Islet precursor cell (in vitro differentiated cells): ENCODE data around the gene PNPLA3.
"Not testable (repeated sequence)": the region's sequence is repeated elsewhere in the genome, so short reads cannot be mapped to it uniquely, and the experiment has no call there.

ENCODE experiments used
- DNase-seq: peaks from one replicate; pipeline ENCODE4 v3.0.0-alpha.2; 2018

PNPLA3 gene

DNA sequence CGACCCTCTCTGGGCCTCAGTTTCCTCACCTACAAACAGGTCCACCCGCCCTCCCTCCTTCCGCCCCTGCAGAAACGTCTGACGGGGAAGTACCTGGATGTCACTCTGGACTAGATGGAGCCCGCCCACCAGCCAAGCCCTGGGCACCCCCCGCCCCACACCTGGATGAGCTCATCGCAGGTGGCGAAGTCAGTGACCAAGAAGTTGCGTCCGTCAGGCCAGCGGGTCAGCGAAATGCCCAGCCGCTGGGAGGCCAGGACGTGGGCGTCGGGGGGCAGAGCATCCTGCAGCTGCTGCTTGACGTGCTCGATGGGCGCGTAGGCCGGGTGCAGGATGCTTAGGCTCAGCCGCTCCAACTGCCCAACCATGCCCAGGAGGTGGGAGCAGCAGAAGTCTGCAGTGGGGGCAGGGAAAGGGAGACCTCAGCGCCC, 32.7 kb upstream of the PNPLA3 start:
- DNase-seq: no peak

GRCh38 chr22:43891360-43892182, 32.0 kb upstream of the PNPLA3 start, which contains the start of gene PNPLA5:
PNPLA5 (minus strand) TSS chr22:43892013; CDS start chr22:43891880, 133 bp downstream.
- DNase-seq: no peak

- DNase-seq: no peak
Measured at GRCh38 chr22:43892183-43892894, 31.3 kb upstream of the PNPLA3 start.

DNA sequence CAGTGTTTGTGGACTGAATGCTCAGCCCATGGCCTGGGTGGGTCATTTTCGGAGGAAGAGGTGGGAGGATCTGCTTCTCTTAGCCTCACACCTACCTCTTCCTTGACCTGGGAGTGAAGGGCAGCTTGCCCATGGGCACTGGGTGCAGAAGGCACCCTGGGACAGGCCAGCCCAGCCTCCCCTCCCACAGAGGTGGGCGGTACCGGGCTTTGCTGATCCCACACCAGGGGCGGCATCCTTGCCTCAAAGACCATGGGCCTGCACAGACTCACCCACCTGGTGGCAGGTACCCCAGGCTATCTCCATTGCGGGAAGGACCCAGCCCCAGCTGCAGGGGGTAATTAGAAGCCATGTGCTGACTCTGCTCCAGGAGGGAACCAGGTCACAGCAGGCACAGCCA, 30.3 kb upstream of the PNPLA3 start:
- no peak for DNase-seq

- DNase-seq: no peak
Measured at GRCh38 chr22:43894122-43894521, 29.5 kb upstream of the PNPLA3 start.

DNA sequence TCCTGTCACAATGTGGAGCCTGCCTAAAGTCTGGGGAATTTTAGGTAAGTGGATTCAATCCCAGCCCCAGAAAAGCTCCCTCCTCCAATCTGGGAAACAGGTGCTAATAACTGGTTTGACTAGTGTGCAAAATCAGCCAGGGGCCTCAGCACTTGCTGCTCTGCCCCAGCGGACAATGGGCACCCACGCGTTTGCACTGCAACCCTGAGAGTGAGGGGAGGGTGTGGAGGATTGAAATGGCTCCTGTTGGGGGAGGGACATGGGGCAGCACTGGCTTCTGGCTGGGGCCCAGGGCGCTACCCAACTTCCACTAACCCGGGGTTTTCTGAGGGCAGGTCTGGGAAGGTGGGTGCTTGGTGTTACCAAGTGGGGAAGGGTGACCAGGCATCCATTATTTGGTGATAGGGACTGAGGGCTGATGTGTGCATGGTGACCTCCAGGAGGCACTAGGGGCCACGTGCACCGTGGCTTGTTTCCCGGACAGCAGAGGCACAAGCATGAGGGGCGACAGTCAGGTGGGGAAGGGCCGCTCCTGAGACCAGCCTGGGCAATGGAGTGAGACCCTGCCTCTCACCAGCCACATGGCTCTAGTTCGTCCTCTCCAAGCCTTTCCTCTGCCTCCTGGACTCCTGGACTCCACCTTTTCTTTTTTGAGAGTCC, 27.5 kb upstream of the PNPLA3 start:
- no peak for DNase-seq

DNA sequence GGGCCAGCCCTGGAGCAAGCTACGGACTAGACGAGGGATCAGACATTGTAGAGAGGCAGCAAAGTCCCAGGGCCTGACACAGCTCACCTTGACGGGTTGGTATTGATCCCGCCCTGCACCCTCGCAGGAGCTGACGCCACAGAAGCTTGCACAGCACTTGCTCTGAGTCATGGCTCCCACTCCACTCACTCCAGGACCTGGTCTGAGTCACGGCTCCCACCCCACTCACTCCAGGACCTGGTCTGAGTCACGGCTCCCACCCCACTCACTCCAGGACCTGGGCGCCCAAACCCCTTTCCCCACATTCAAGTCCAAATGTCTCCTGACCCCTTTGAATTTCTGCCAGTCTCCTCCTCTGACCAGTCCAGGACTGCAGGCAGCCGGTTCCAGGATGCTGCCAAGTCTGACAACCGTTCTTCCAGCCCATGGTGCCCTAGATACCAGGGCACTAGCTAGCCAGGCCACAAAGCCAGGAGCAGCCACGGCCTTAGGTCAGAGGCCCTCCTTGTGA, 25.8 kb upstream of the PNPLA3 start:
- peak; percentile 78 for DNase-seq

DNA sequence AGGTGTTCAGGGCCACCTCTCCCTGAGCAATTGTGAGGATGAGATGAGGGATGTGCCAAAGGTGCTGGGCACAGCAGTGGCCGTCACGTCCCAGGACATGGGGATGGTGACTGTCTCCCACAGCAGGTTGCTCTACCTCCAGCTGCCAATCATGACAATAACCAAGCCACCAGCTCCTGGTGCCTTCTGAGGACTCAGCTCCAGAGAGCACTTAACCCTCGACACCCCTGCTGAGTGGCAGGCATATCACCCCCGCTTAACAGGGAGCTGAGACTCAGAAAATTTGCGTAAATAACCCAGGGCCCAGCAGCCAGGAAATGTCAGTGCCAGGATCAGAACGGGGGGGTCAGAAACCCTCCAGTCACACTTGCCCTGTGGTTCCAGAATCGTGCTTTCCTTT, 23.4 kb upstream of the PNPLA3 start:
- no peak for DNase-seq

GRCh38 chr22:43901976-43902643, 21.5 kb upstream of the PNPLA3 start:
- peak; percentile 80 for DNase-seq

DNA sequence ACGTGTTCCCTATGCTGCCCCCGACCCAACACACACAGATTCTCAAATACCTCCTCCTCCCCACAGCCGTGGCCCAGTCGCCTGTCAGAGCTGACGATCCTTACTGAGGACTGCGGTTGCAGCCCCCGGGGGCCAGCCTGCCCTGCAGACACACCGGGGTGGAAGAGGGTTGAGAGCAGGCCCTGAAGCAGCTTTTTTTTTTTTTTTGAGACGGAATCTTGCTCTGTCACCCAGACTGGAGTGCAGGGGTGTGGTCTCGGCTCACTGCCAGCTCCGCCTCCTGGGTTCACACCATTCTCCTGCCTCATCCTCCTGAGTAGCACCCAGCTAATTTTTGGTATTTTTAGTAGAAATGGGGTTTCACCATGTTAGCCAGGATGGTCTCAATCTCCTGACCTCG, 20.6 kb upstream of the PNPLA3 start:
- not testable (repeated sequence) for DNase-seq

DNA sequence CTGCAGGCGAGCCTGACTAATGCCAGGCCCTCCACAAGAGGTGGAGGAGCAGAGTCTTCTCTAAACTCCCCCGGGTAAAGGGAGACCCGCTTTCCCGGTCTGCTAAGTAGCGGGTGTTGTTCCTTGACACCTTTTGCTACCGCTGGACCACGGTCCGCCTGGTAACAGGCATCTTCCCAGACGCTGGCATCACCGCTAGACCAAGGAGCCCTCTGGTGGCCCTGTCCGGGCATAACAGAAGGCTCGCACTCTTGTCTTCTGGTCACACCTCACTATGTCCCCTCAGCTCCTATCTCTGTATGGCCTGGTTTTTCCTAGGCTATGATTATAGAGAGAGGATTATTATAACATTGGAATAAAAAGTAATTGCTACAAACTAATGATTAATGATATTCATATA, 19.2 kb upstream of the PNPLA3 start:
- not testable (repeated sequence) for DNase-seq

GRCh38 chr22:43905681-43906080, 17.9 kb upstream of the PNPLA3 start:
- DNase-seq: no peak

DNA sequence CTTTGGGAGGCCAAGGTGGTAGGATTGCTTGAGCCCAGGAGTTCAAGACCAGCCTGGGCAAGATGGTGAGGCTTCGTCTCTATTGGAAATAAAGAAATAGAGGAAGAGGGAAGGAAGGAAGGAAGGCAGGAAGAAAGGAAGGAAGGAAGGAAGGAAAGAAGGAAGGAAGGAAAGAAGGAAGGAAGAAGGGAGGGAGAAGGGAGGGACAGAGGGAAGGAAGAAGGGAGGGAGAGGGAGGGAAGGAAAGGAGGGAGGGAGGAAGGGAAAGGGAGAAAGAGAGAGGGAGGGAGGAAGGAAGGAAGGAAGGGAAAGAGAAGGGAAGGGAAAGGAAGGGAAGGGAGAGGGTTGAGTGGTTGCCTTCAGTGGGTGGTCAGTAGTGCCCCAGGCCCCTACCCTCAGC, 13.9 kb upstream of the PNPLA3 start:
- DNase-seq: no peak

DNA sequence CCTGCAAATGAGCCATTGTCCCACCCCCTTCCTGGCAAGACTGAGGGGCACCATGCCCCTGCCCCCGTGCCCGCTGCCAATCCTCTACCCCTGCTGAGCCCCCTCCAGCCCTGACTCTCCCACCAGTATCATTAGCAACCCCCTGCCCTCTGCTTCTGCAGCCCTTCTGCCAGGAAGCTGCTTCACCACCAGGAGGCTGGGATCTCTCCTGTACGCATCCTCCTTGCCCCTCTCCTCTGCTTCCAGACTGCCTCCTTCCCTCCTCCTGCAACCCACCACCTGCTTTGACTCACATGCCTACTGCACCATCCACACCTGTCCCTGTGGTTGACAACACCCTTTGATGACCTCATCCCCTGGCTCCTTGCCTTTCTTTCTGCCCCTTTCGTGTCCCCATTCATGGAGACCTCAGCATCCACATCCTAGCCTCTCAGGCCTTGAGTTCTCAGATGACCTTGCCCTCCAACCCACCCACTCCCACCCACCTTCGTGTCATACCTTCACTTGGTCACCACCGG, 13.4 kb upstream of the PNPLA3 start:
- DNase-seq: no peak

DNA sequence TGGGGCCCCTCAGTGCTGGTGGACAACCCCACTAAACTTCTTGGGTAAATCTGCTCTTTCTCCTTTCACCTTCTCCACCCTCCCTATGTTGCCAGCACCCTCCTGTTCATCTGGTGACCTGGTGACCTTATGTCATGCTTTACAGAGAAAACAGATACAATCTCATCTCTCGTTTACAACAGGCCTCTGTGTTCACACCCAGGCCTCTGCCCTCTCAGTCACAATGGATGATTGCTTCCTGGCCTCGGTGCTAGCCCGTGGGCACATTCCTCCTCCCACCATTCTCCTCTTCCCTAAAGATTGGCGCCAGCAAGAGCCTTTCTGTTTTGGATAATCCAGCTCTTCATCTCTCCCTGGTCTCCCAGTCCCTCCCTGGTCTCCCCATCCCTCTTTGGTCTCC, 12.3 kb upstream of the PNPLA3 start:
- DNase-seq: peak; percentile 68

DNA sequence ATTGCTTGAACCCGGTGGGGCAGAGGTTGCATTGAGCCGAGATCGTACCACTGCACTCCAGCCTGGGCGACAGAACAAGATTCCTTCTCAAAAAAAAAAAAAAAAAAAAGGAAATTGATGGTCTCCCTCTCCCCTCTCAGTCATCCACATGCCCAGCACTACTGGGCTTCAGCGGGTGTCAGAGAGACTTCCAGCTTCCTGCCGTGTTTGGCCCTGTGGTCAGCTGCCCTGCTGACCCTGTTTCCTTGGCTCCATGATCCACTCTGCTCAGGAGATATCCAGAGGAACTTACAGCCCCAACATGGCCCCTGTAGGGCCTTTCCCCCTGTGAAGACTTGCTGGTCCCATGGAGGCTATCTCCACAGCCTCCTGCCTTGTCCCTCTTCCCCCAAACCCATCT, 6.1 kb upstream of the PNPLA3 start:
- no peak for DNase-seq

GRCh38 chr22:43919106-43919973, 4.3 kb upstream of the PNPLA3 start:
- no peak for DNase-seq

DNA sequence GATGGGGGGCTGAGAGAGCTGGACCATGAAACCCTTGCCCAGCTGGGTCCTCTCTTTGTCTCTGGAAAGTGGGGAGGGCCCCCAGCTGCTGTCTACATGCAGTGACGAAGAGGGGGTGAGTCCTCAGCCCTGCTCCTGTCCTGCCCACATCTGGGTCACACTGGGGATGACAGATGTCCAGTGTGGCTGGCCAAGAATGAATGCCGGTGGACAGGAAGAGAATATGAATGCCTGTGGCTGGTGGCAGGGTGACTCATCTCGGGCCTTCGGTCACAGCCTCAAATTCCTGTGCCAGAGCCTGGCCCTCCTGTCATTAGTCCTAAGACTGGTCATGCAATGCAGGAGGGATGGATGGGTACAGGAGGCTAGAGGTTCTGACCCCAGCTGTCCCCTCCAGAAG, 2.2 kb upstream of the PNPLA3 start:
- peak; percentile 76 for DNase-seq

GRCh38 chr22:43922123-43922522, 1.5 kb upstream of the PNPLA3 start:
- no peak for DNase-seq

DNA sequence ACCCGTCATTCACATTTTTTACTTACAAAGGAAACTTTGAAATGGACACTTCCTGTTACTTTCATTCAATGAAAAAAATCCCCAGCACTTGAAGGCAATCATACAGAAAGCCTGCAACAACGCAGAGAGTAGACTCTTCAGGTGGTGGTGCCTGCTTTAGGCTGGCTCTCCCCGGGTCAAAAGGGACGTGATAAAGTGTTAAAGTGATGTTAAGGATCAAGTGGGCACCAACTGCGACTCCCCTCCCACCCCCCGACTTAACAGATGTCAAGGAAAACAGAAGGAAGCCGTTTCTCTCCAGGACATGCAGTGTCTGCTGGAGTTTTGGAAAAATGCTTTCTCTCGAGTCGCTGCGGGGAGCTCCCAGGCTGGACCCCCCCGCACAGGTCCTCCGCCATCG, 414 bp upstream of the PNPLA3 start:
- no peak for DNase-seq

DNA sequence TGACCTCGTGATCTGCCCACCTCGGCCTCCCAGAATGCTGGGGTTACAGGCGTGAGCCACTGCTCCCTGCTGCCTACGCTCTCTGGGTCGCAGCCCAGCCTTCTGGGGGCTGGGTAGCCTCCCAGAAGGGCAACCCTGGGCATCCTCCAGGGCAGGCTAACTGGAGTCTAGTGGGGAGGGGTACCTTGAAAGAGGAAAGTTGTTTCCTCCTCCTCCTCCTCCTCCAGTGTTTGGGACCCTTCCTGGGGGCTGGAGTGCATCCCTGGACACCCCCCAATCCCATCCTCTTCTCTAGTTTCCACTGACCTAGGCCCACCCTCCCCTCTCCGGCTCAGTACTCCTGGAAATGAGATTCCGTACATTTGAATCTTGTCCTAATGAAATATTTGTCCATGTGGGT, 1.3 kb downstream of the PNPLA3 start:
- no peak for DNase-seq
